ENCODE results near the gene B4GALT1. TPM values are rescaled to one million over a fixed set of nuclear protein-coding genes. Genes with fewer than 3 reads are reported as not detected.

The B4GALT1 gene
- total RNA-seq, 1 experiment from 2014 or later = 19.1 TPM

- TF ChIP-seq ETV6 (CRISPR knock-in tag; IDR thresholded peaks at IDR 0.05) (no peak), ZNF138 (CRISPR knock-in tag; conservative IDR thresholded peaks at IDR 0.05) (no peak), SOX15 (CRISPR knock-in tag; IDR thresholded peaks at IDR 0.05) (no peak), ZNF219 (CRISPR knock-in tag; IDR thresholded peaks at IDR 0.05; ENCODE audit: borderline replicate concordance) (no peak), MAX (CRISPR knock-in tag; IDR thresholded peaks at IDR 0.05) (no peak)
- Mint-ChIP-seq H3K4me3 (no peak overlapping the region), H3K36me3 (no peaks in the 10 kb centered on the region)
Measured at GRCh38 chr9:33182519-33182918, 15.4 kb upstream of the B4GALT1 start.

GRCh38 chr9:33180526-33181184, 13.5 kb upstream of the B4GALT1 start:
- CTCF ChIA-PET = no interaction called here
- H3K27ac Mint-ChIP-seq = no peak overlapping the region
- H3K27me3 Mint-ChIP-seq (ENCODE audit: low read depth) = peaks cover 3% of the 10 kb centered on the region
- DNase-seq (ENCODE audit: low spot score) = no peak
- H3K36me3 Mint-ChIP-seq = no peaks in the 10 kb centered on the region
- H3K9me3 Mint-ChIP-seq = no peaks in the 10 kb centered on the region
- no peak for TF ChIP-seq NR3C1 (CRISPR knock-in tag; conservative IDR thresholded peaks at IDR 0.05; ENCODE audit: low read depth)
- TF ChIP-seq NFYB (CRISPR knock-in tag; conservative IDR thresholded peaks at IDR 0.05; ENCODE audit: low read depth) = no peak
- no peak for TF ChIP-seq ZBTB21 (CRISPR knock-in tag; IDR thresholded peaks at IDR 0.05; ENCODE audit: borderline replicate concordance)
- no peak for TF ChIP-seq ZNF512 (CRISPR knock-in tag; IDR thresholded peaks at IDR 0.05; ENCODE audit: borderline replicate concordance)
- TF ChIP-seq STAT6 (CRISPR knock-in tag; conservative IDR thresholded peaks at IDR 0.05; ENCODE audit: low read depth) = no peak
- no peak for TF ChIP-seq PREB (CRISPR knock-in tag; IDR thresholded peaks at IDR 0.05; ENCODE audit: borderline replicate concordance)
- no peak for TF ChIP-seq PRRX2 (CRISPR knock-in tag; IDR thresholded peaks at IDR 0.05)
- TF ChIP-seq OVOL2 (CRISPR knock-in tag; IDR thresholded peaks at IDR 0.05; ENCODE audit: borderline replicate concordance) = no peak
- no peak for TF ChIP-seq SOX15 (CRISPR knock-in tag; IDR thresholded peaks at IDR 0.05)
- no peak for TF ChIP-seq ELF4 (CRISPR knock-in tag; IDR thresholded peaks at IDR 0.05; ENCODE audit: low read depth)
- no peak for TF ChIP-seq FOXK1 (CRISPR knock-in tag; IDR thresholded peaks at IDR 0.05)
- TF ChIP-seq JAZF1 (CRISPR knock-in tag; IDR thresholded peaks at IDR 0.05) = no peak
- POLR2A ChIA-PET = no interaction called here
- H3K4me1 Mint-ChIP-seq = peaks cover 6% of the 10 kb centered on the region
- H3K4me3 Mint-ChIP-seq = no peak overlapping the region
- ATAC-seq = no peak

More at GRCh38 chr9:33182519-33182918, 15.4 kb upstream of the B4GALT1 start:
- ATAC-seq (no peak), DNase-seq (ENCODE audit: low spot score) (no peak)
- no peak overlapping the region for H3K27ac Mint-ChIP-seq
- ChIA-PET POLR2A (no interaction called here), CTCF (no interaction called here)
- H3K9me3 Mint-ChIP-seq = no peaks in the 10 kb centered on the region
- H3K4me1 Mint-ChIP-seq = peaks cover 12% of the 10 kb centered on the region
- H3K27me3 Mint-ChIP-seq (ENCODE audit: low read depth) = peaks cover 3% of the 10 kb centered on the region

Data from WTC11 (cell line).